Measurements from ENCODE around the gene IL10RA.

The IL10RA gene

GRCh38 chr11:117983163-117983475, 3.1 kb upstream of the IL10RA start:
- TF ChIP-seq CTCF (IDR thresholded peaks at IDR 0.05; ENCODE audit: extremely low read depth, missing control alignments): no peak
- no peak for DNase-seq (ENCODE audit: low spot score)

- DNase-seq (ENCODE audit: low spot score): no peak
- TF ChIP-seq CTCF (IDR thresholded peaks at IDR 0.05; ENCODE audit: extremely low read depth, missing control alignments): no peak
Observed at GRCh38 chr11:117984476-117984875, 1.7 kb upstream of the IL10RA start.

- DNase-seq (ENCODE audit: low spot score): peak; percentile 83
- no peak for TF ChIP-seq CTCF (IDR thresholded peaks at IDR 0.05; ENCODE audit: extremely low read depth, missing control alignments)
Observed at GRCh38 chr11:117986981-117987574, 884 bp downstream of the IL10RA start.

GRCh38 chr11:117989351-117990102, 3.3 kb downstream of the IL10RA start:
- no peak for DNase-seq (ENCODE audit: low spot score)
- TF ChIP-seq CTCF (IDR thresholded peaks at IDR 0.05; ENCODE audit: extremely low read depth, missing control alignments): no peak

- no peak for DNase-seq (ENCODE audit: low spot score)
Observed at GRCh38 chr11:117992136-117992535, 5.9 kb downstream of the IL10RA start.

GRCh38 chr11:117992620-117993019, 6.4 kb downstream of the IL10RA start:
- no peak for DNase-seq (ENCODE audit: low spot score)
- TF ChIP-seq CTCF (IDR thresholded peaks at IDR 0.05; ENCODE audit: extremely low read depth, missing control alignments): no peak

More at GRCh38 chr11:117992136-117992535, 5.9 kb downstream of the IL10RA start:
- no peak for TF ChIP-seq CTCF (IDR thresholded peaks at IDR 0.05; ENCODE audit: extremely low read depth, missing control alignments)

- no peak for DNase-seq (ENCODE audit: low spot score)
- TF ChIP-seq CTCF (IDR thresholded peaks at IDR 0.05; ENCODE audit: extremely low read depth, missing control alignments): no peak
Observed at GRCh38 chr11:117993988-117994745, 8.0 kb downstream of the IL10RA start.

Data from GM20000 (cell line).